COLO668 (cell line): ENCODE results near the gene TTC7B.
"Not testable (repeated sequence)": the region's sequence is repeated elsewhere in the genome, so short reads cannot be mapped to it uniquely, and the experiment has no call there.

Source experiments
- DNase-seq: peaks from one replicate; lab custom pipeline; 2025; ENCODE audit not compliant: unreplicated experiment; lab: John Stamatoyannopoulos, UW

Gene TTC7B

DNA sequence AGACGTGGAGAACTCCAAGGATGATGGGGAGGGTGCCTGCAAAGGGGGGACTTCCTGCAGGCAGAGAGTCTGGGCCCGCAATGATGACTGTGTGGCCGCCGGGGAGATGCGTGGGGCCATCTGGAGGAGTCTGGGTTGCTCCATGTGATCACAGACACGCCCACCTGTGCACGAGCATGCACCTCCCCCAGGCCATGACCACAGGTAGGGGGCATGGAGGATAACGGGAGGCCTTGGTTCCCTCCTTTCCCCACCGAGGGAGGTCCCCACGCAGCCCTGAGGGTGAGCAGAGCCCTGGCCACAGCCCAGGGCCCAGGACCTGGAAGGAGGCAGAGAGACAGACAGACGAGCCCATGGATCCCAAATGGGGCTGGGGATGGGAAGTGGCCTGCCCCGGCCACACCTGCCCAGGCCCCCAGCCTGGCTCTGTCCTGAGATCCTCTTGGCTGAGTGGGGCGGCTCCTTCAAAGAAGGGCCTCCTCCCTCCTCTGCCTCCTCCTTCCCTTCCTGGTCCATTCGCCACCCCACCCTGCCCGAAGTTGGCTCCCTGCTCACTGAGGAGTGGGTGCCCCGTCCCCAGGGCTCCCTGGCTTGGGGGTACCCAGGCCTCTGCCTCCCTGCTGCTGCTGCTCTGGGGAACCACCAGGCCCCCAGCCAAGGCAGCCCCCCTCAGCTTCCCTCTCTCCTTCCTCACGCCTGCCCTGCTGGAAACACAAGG is 281.2 kb downstream of the TTC7B start:
- no peak for DNase-seq

GRCh38 chr14:90534091-90534837 is 282.0 kb downstream of the TTC7B start:
- no peak for DNase-seq

GRCh38 chr14:90533591-90534021 is 282.6 kb downstream of the TTC7B start:
- DNase-seq = no peak

DNA sequence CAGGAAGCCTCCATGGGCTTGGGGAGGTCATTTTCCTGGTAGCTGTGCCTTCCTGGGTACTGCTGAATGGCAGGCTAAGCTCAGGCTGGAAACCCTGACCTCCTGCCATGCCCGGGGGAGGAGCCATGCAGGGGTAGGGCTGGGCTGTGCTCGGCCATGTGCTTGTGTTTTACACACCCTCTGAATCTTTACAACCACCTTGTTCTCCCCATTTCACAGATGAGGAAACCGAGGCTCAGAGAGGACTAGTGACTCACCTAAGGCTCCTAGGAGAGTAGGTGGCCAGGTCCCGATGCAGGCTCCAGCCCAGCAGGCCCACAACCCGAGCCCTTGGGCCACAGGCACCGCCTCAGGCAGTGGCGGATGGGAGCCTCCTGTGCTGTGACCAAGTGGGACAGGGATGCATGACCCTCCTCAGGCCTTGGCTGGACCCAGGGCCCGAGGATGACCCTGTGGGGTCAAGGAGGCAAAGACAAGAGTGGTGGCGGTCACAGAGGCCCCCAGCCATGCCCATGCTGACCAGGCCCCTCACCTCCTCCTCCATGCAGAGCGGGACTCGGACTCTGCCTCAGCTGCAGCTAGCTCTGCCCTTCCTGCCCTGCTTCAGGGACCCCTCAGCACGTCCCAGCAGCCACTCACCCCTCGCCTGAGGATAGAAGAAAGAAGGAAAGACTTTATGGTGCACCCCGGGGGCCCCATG is 283.3 kb downstream of the TTC7B start:
- DNase-seq = no peak

- DNase-seq = no peak
These were observed 284.7 kb downstream of the TTC7B start for GRCh38 chr14:90531497-90531896.

GRCh38 chr14:90530523-90530922 is 285.7 kb downstream of the TTC7B start:
- no peak for DNase-seq

GRCh38 chr14:90527978-90528377 is 288.3 kb downstream of the TTC7B start:
- no peak for DNase-seq

DNA sequence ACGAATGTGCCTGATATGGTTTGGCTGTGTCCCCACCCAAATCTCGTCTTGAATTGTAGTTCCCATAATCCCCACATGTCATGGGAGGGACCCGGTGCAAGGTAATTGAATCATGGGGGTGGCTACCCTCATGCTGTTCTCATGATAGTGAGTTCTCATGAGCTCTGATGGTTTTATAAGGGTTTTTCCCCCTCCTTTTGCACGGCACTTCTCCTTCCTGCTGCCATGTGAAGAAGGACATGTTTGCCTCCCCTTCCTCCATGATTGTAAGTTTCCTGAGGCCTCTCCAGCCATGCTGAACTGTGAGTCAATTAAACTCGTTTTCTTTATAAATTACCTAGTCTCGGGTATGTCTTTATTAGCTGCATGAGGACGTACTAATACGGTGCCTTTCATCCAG is 289.7 kb downstream of the TTC7B start:
- DNase-seq = not testable (repeated sequence)

DNA sequence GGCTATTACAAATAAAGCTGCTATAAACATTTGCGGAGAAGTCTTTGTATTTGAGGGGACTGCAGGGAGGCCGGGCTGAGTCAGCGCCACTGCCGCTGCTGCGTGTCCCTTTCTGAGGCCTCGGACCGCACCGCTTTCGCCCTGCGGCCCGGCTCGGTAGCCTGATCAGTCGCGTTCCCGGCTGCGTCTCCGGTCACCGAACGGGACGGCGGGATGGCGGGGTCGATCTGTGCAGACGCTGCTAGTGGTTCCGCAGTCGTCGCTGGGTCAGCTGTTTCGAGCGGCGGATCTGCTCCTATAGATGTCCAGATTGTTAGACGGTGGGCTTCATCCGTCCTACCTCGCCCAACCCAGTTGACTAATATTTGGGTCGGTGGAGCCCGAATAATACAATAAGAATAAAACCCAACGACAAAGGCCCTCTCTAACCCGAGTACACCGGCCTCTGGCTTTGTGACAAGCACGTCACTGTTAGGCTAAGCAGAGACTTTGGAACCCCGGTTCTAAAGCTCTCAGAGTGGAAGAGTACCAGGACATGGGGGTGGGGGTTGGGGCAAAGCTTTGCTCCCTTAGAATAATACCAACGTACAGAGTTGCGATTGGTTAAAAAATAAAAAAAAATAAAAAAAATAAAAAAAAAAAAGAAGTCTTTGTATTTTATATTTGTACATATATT is 290.7 kb downstream of the TTC7B start:
- not testable (repeated sequence) for DNase-seq

- DNase-seq = no peak
These were observed 292.0 kb downstream of the TTC7B start for GRCh38 chr14:90523961-90524875.

GRCh38 chr14:90523544-90523943 is 292.7 kb downstream of the TTC7B start:
- no peak for DNase-seq

GRCh38 chr14:90522571-90523191 is 293.5 kb downstream of the TTC7B start:
- peak; percentile 94 for DNase-seq

DNA sequence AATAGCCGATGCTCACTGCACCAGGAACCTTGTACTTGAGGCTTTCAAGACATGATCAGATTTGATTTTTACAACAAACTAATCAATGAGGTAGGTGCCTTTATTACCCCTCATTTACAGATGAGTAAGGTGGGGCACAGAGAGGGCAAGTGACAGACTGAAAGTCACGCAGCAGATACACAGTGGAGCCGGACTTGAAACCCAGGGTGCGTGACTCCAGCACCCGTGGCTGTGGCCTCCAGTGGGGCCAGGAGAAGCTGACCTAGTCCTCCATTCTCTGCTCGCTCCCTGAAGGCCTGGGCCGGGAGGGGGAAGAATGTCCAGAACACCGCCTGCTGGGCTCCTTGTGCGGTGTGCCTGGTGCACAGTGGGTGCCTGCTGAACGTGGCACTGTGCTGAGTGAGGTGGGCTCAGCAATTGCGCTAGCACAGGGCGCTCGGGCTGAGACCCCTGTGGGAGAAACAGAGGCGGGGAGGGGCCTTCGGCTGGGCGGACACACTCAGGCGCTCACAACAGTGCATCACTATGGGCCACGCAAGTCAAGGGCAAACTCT is 294.2 kb downstream of the TTC7B start:
- DNase-seq = no peak

GRCh38 chr14:90521084-90521929 is 294.9 kb downstream of the TTC7B start:
- no peak for DNase-seq

GRCh38 chr14:90520326-90520725 is 295.9 kb downstream of the TTC7B start:
- no peak for DNase-seq

DNA sequence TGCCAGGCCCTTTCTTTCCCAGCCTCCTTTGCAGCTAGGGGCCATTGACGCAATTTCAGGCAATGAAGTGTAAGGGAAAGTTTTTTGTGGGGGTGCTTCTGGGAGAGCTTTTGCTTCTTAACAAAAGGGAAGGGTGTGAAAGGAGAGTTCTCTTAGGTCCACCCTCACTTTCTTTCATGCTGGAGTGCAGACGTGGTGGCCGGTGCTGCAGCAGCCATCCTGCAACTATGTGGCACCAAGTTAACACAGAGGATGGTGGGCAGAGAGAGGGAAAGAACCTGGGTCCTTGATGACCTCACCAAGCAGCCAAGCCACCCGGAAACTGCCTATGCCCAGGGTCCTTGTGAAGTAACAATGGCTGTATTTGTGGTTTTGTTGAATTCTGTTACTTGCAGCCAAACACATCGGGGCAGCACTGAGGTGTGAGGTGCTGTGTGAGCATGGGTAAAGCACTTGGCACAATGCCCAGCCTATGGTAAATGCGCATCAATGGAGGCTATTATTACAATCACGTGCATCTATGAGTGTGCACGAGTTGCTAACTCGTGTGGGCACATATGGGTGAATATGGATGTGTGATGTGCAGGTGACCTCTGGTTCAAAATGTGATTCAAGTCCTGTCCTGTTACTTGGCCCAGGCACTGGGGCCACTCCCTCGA is 296.8 kb downstream of the TTC7B start:
- peak; percentile 63 for DNase-seq

DNA sequence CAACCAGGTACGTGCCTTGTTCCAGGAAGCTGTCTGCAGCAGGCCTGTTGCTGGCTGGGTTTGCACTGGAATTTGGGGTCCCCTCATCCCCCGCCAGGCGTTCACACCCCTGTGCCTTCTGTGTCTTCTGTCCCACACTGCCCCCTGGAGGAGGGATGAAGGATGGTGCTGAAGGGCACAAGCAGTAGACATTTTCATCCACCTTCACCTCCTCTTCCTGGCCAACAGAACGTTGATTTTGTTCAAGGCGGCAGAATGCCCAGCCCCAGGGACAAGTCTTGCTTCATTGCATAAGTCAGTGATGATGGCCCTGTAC is 297.3 kb downstream of the TTC7B start:
- peak; percentile 21 for DNase-seq
